Measurements from ENCODE around the gene PHC3.

DNA sequence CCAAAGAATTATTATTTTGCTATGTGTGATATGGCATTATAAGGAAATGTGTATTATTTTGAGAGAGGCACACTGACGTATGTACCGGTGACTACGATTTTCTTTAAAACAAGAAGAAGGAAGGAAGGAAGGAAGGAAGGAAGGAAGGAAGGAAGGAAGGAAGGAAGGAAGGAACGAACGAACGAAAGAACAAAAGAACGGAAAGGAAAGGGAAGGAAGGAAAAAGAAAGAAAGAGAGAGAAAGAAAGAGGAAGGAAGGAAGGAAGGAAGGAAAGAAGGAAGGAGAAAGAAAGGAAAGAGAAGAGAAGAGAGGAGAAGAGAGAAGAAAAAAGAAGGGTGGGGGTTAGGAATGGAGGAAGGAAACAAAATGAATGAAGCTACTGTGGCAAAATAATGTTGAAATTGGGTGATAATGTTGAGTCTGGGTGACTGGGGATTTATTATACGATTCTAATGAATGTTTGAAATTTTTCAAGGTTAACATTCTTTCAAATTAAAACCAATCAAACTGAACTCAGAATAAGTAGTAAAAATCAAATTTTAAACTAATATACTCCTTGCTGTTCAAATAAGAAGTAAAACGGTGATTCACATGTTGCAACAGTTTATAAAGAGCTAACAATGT, 70.3 kb downstream of the PHC3 start:
- TF ChIP-seq, protein P1, sequence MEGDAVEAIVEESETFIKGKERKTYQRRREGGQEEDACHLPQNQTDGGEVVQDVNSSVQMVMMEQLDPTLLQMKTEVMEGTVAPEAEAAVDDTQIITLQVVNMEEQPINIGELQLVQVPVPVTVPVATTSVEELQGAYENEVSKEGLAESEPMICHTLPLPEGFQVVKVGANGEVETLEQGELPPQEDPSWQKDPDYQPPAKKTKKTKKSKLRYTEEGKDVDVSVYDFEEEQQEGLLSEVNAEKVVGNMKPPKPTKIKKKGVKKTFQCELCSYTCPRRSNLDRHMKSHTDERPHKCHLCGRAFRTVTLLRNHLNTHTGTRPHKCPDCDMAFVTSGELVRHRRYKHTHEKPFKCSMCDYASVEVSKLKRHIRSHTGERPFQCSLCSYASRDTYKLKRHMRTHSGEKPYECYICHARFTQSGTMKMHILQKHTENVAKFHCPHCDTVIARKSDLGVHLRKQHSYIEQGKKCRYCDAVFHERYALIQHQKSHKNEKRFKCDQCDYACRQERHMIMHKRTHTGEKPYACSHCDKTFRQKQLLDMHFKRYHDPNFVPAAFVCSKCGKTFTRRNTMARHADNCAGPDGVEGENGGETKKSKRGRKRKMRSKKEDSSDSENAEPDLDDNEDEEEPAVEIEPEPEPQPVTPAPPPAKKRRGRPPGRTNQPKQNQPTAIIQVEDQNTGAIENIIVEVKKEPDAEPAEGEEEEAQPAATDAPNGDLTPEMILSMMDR (IDR thresholded peaks at IDR 0.05), result no peak
- TF ChIP-seq POLR2A (IDR thresholded peaks at IDR 0.05), result no peak
